GM19455 (cell line): ENCODE results near the gene ZRSR2.

Experiments
- ATAC-seq: cut with Tn5 transposase; IDR thresholded peaks from one replicate; pipeline ENCODE4 v1.9.1; 2021; ENCODE audit not compliant: unreplicated experiment

ZRSR2 gene

DNA sequence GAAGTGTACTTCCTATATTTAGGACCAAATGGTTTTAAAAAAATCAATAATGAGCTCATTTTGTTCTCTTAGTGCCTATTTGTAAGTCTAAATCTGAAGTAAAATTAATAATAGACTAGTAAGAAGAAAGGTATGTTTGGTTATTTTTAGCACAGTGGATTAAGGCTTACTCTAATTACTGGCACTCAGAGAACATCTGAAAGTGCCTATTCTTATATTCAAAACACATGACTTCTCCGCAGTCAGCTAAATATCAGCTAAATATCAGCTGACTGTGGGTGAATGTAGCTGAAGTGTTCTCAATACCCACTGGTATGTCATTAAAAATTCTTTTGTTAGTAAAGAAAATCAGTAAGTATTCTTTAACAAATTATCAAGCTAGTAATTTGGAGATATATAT is 58.3 kb downstream of the ZRSR2 start:
- ATAC-seq = no peak

- no peak for ATAC-seq
Measured at GRCh38 chrX:15849555-15849954, 59.3 kb downstream of the ZRSR2 start.

GRCh38 chrX:15853586-15854079 is 63.3 kb downstream of the ZRSR2 start:
- no peak for ATAC-seq

GRCh38 chrX:15854080-15854655 is 63.9 kb downstream of the ZRSR2 start:
- peak; percentile 43 for ATAC-seq

- ATAC-seq = peak; percentile 93
Measured at GRCh38 chrX:15854712-15855567, 64.7 kb downstream of the ZRSR2 start, which contains the start of gene AP1S2. AP1S2 (minus strand) TSS chrX:15854813; CDS start chrX:15852524, 2,289 bp downstream.

GRCh38 chrX:15855568-15856221 is 65.4 kb downstream of the ZRSR2 start:
- no peak for ATAC-seq

DNA sequence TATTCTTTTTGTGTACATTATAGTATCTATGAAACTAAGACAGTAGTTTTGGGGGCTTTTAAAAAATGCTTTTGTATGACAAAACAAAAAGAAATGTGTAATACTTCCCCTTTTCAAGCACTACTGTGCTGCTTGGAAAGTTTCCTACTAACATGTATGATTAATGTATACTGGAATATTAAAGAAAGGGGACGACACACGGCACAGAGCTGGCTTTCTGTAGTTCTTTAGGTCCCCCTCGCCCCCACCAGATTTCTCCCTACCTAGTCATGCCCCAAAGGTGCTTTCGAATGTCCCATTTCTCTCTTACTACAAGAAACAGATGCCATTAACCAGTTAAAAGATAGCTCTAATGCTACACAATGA is 65.9 kb downstream of the ZRSR2 start:
- no peak for ATAC-seq

DNA sequence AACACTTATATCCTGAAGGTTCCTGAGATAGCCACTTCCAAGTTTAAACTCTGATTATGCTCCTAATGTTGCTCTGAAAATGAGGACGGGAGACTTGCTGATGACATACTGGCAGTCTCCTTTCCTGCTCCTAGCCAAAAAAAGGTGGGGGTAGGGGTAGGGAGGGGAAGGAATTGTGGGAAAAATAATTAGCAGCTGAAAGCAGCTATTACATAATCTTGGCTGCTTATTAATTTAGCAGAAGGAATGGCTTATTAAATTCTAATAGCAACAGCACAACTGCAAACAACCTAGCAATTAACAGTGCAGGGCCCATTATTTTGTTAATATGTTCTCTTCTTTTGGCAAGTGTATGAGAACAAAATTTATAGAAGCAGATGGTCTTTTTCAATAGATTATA is 66.4 kb downstream of the ZRSR2 start:
- no peak for ATAC-seq

DNA sequence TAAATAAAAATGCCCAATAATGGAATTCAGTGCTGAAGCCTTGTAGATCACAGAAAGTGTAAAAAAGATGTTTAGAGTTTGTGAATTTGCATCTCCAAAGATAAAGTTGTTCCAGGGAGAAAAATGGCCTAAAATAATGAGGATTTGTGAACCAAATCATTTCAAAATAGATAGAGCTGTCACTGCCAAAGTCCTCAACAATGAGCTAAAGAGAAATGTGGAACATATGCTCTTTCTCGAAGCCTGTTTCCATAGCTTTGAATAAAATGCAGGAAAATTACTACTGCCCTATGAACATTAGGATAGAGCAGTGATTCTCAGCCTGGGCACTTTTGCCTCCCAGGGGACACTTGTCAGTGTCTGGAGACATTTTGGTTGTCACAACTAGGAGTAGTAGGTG is 67.8 kb downstream of the ZRSR2 start:
- no peak for ATAC-seq

DNA sequence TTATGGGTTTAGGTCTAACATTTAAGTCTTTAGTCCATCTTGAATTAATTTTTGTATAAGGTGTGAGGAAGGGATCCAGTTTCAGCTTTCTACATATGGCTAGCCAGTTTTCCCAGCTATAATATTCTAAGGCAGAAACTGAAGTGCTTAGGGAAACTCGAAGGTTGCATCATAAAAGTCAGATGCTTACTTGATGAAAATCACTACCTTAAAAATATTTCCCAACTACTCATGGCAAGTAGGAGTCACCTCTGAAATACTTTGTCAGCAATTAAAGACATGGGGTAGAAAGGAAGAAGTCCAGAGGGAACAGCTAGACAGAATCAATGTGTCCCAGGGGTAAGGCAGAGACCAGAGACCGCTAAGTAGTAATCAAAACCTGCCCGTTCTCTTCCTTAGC is 70.6 kb downstream of the ZRSR2 start:
- no peak for ATAC-seq

DNA sequence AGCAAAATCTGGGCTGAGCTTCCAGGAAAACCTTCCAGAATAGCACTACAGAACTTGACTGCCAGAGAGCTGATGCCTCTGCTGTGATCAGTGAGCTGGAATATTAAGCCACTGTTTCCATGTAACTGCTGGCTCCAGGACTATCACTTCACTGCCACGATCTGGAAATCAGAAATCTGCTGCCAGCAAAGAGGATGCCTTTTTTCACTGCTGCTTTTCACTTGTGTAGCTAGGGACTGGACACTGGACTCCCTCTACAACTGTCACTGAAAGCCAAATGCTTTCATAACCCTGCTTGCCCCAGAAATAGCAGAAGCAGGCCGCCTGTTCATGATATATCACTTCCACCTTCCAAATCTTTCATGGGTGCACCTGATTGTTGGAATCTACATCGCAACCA is 73.7 kb downstream of the ZRSR2 start:
- no peak for ATAC-seq

DNA sequence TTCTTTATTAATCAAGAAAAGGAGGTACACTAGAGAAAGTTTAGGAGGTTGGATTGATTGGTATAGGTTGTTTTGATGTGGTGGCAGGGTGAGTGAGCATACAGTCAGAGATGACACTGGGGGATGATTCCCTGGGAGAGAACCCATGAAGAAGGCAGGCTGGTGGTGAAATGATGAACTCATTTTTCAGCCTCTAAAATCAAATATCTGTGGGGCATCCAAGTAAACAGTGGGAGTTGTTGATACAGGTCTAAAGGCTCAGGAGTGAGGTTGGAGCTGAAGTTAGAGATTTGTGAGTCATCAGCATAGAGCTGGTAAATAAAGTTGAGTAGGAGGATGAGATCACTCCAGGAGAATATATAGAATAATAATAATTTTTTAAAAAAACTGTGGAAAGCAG is 74.3 kb downstream of the ZRSR2 start:
- no peak for ATAC-seq

DNA sequence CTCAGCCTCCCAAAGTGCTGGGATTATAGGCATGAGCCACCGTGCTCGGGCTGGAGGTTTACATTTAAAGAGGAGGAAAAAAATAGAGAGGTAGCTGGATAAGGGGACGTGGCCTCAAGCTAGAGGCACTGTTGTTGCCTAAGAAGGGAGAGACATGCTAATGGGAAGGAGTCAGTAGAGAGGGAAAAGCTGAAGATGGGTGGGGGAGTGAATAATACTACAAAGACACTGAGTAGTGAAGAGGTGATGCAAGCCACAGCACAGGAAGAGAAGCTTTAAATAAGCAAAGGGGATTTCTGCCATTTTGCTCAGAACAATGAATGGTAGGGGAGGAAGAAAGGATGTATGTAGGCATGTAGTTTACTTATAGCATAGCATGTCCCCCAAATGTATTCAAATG is 75.9 kb downstream of the ZRSR2 start:
- no peak for ATAC-seq

DNA sequence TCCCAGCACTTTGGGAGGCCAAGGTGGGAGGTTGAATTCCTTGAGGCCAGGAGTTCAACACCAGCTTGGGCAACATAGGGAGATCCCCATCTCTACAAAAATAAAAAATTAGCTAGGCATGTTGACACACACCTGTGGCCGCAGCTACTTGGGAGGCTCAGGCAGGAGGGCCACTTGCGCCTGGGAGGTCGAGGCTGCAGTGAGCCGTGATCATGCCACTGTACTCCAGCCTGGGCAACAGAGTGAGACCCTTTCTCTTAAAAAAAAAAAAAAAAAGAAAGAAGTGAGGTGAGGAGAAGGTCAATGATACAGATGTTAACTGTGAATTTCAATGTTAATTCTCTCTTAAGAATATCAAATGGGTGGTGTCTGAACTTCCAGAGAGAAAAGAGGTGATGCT is 79.4 kb downstream of the ZRSR2 start:
- no peak for ATAC-seq

GRCh38 chrX:15870310-15870709 is 80.0 kb downstream of the ZRSR2 start:
- ATAC-seq = no peak
